Measurements from ENCODE around the gene PSMG2.

Gene PSMG2

GRCh38 chr18:12702221-12703095 lies at the start of gene PSMG2, which contains the start of gene CEP76:
TSS of gene PSMG2 (plus strand) at chr18:12703042. CDS start at chr18:12703108, 66 bp downstream.
TSS of gene CEP76 (minus strand) at chr18:12702723. CDS start at chr18:12702548, 175 bp downstream.
- peak within 1 kb of the TSS; percentile 79 for H3K27ac ChIP-seq (ENCODE audit: low read depth, low read length)
- H3K4me2 ChIP-seq (ENCODE audit: low read length), result peak within 1 kb of the TSS; percentile 96
- no peaks in the 10 kb centered on the region for H3F3A ChIP-seq (ENCODE audit: control insufficient read depth, insufficient read depth)
- H3K4me1 ChIP-seq (ENCODE audit: control insufficient read depth, low read length), result peaks cover 28% of the 10 kb centered on the region
- no peak for TF ChIP-seq EZH2phosphoT487 (IDR thresholded peaks at IDR 0.05; ENCODE audit: borderline replicate concordance, low read length)
- no peak for TF ChIP-seq CTCF (IDR thresholded peaks at IDR 0.05; ENCODE audit: low read depth, low read length, poor library complexity, severe bottlenecking)
- peaks cover 77% of the 10 kb centered on the region for H3K79me2 ChIP-seq (ENCODE audit: control insufficient read depth, low read length)
- H3K36me3 ChIP-seq (ENCODE audit: control insufficient read depth, low read length), result peaks cover 75% of the 10 kb centered on the region
- peak within 1 kb of the TSS; percentile 92 for H3K4me3 ChIP-seq (ENCODE audit: low read length)
- H3K27me3 ChIP-seq (ENCODE audit: control insufficient read depth, low read length), result no peaks in the 10 kb centered on the region
- no peaks in the 10 kb centered on the region for H3K9me2 ChIP-seq (replicated peaks; ENCODE audit: control insufficient read depth, low read length)
- peaks cover 9% of the 10 kb centered on the region for H4K20me1 ChIP-seq (ENCODE audit: control insufficient read depth, insufficient read depth, low read depth, low read length)
- no peaks in the 10 kb centered on the region for H3K9me3 ChIP-seq (ENCODE audit: control insufficient read depth, insufficient read depth, low read length)

- TF ChIP-seq CTCF (IDR thresholded peaks at IDR 0.05; ENCODE audit: low read depth, low read length, poor library complexity, severe bottlenecking) (no peak), EZH2phosphoT487 (IDR thresholded peaks at IDR 0.05; ENCODE audit: borderline replicate concordance, low read length) (no peak)
- H3K4me2 ChIP-seq (ENCODE audit: low read length), result no peak overlapping the region
Observed at GRCh38 chr18:12654971-12655370, 47.9 kb upstream of the PSMG2 start.

GRCh38 chr18:12656605-12656937 lies 46.3 kb upstream of the PSMG2 start:
- H3K9me3 ChIP-seq (ENCODE audit: control insufficient read depth, insufficient read depth, low read length), result no peaks in the 10 kb centered on the region
- H3K36me3 ChIP-seq (ENCODE audit: control insufficient read depth, low read length), result no peaks in the 10 kb centered on the region
- H3K9me2 ChIP-seq (replicated peaks; ENCODE audit: control insufficient read depth, low read length), result no peaks in the 10 kb centered on the region
- H3K4me1 ChIP-seq (ENCODE audit: control insufficient read depth, low read length), result no peaks in the 10 kb centered on the region; the same call in none of the 2 replicates
- peaks cover 3% of the 10 kb centered on the region; the same call in 1 of the 2 replicates for H4K20me1 ChIP-seq (ENCODE audit: control insufficient read depth, insufficient read depth, low read depth, low read length)
- H3K4me2 ChIP-seq (ENCODE audit: low read length), result peak overlapping the region; percentile 53
- H3K27me3 ChIP-seq (ENCODE audit: control insufficient read depth, low read length), result peaks cover 46% of the 10 kb centered on the region
- peaks cover 10% of the 10 kb centered on the region; the same call in 1 of the 2 replicates for H3F3A ChIP-seq (ENCODE audit: control insufficient read depth, insufficient read depth)
- no peak overlapping the region for H3K27ac ChIP-seq (ENCODE audit: low read depth, low read length)
- peak overlapping the region; percentile 68 for H3K4me3 ChIP-seq (ENCODE audit: low read length)
- no peaks in the 10 kb centered on the region for H3K79me2 ChIP-seq (ENCODE audit: control insufficient read depth, low read length)
- TF ChIP-seq CTCF (IDR thresholded peaks at IDR 0.05; ENCODE audit: low read depth, low read length, poor library complexity, severe bottlenecking), result no peak
- no peak; the same call in 1 of the 2 replicates for TF ChIP-seq EZH2phosphoT487 (IDR thresholded peaks at IDR 0.05; ENCODE audit: borderline replicate concordance, low read length)

More at GRCh38 chr18:12654971-12655370, 47.9 kb upstream of the PSMG2 start:
- Histone ChIP-seq H3F3A (ENCODE audit: control insufficient read depth, insufficient read depth) (peaks cover 10% of the 10 kb centered on the region; the same call in 1 of the 2 replicates), H3K36me3 (ENCODE audit: control insufficient read depth, low read length) (no peaks in the 10 kb centered on the region), H3K27ac (ENCODE audit: low read depth, low read length) (no peak overlapping the region), H3K4me3 (ENCODE audit: low read length) (no peak overlapping the region), H3K4me1 (ENCODE audit: control insufficient read depth, low read length) (no peaks in the 10 kb centered on the region; the same call in none of the 2 replicates), H3K9me3 (ENCODE audit: control insufficient read depth, insufficient read depth, low read length) (no peaks in the 10 kb centered on the region), H3K9me2 (replicated peaks; ENCODE audit: control insufficient read depth, low read length) (no peaks in the 10 kb centered on the region), H3K79me2 (ENCODE audit: control insufficient read depth, low read length) (no peaks in the 10 kb centered on the region), H3K27me3 (ENCODE audit: control insufficient read depth, low read length) (peaks cover 46% of the 10 kb centered on the region), H4K20me1 (ENCODE audit: control insufficient read depth, insufficient read depth, low read depth, low read length) (peaks cover 3% of the 10 kb centered on the region; the same call in 1 of the 2 replicates)

Measured in DOHH2 (cell line).